Panc1 (cell line): ENCODE results near the gene TANC1.

Experiments used
- CTCF ChIP-seq: fragments of 450-650 bp; IDR thresholded peaks from 2 replicates; pipeline ENCODE4 v1.5.1; 2017; ENCODE audit warnings: mild to moderate bottlenecking
- POLR2AphosphoS5 ChIP-seq: IDR thresholded peaks from 2 replicates; pipeline ENCODE4 v1.6.1; 2012; ENCODE audit warnings: mild to moderate bottlenecking, low read depth, low read length, moderate library complexity
- REST ChIP-seq, 2 experiments: IDR thresholded peaks; 2 replicates each; pipeline ENCODE4 v1.6.1; 2011 to 2012; ENCODE audit warnings: low read depth in 2 of 2, control low read depth in 1 of 2, low read length in 1 of 2, mild to moderate bottlenecking in 1 of 2, moderate library complexity in 1 of 2; ENCODE audit not compliant: insufficient read depth in 1 of 2
- TCF7L2 ChIP-seq: IDR thresholded peaks from 2 replicates; pipeline ENCODE4 v1.6.1; 2011; ENCODE audit warnings: mild to moderate bottlenecking, low read depth, low read length, inconsistent platforms

DNA sequence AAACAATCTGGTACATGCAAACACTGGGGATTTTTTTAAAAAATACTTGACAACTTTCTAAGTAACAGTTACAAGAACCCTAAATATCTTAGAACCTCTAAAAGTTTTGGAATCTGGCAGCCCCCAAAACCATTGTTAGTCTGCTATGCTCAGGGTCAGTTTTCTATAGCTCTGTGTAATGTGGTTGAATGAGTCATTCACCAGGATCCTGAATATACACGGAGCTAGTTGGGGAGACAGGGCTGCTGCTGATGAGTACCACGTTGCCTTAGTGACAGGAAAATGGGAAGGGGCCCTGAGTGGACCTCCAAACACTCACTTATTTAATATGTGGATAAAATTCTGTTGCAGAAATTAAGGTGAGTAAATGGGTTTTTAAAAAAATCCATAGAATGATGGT, 36.9 kb upstream of the TANC1 start:
- no peak for TF ChIP-seq CTCF
- TF ChIP-seq POLR2AphosphoS5: no peak
- no peak for TF ChIP-seq REST (IDR thresholded peaks at IDR 0.05; ENCODE audit: insufficient read depth in 1 of 2, low read depth in 2 of 2, low read length in 1 of 2)
- no peak for TF ChIP-seq TCF7L2
